Fibroblast of lung (primary cell): ENCODE measurements around the gene TRAM2. TPM values are rescaled to one million over a fixed set of nuclear protein-coding genes. Genes with fewer than 3 reads are reported as not detected.
A peak's percentile ranks its signal among the peaks of the same experiment; 100 is the strongest.

Experiments used
- DNase-seq, 2 donors: peaks; one replicate each; pipeline versions ENCODE4 v3.0.0 to v3.0.0-alpha.2; 2010; ENCODE audit warnings: low read depth in 2 of 2
- H2AFZ ChIP-seq: 2 replicates; pipeline ENCODE4 v1.5.1; 2012; ENCODE audit warnings: low read length, control low read depth, inconsistent platforms
- H3K27ac ChIP-seq: 2 replicates; pipeline ENCODE4 v1.5.1; 2011; ENCODE audit warnings: low read length, control low read depth; ENCODE audit not compliant: insufficient read depth
- H3K27me3 ChIP-seq: 2 replicates; pipeline ENCODE4 v1.5.1; 2011; ENCODE audit warnings: mild to moderate bottlenecking, low read length; ENCODE audit not compliant: control insufficient read depth, insufficient read depth
- H3K36me3 ChIP-seq: 2 replicates; pipeline ENCODE4 v1.5.1; 2011; ENCODE audit warnings: low read length; ENCODE audit not compliant: control insufficient read depth, insufficient read depth
- H3K4me1 ChIP-seq: 2 replicates; pipeline ENCODE4 v1.5.1; 2011; ENCODE audit warnings: low read length; ENCODE audit not compliant: control insufficient read depth, insufficient read depth; ENCODE audit errors: extremely low read depth
- H3K4me2 ChIP-seq: 2 replicates; pipeline ENCODE4 v1.5.1; 2011; ENCODE audit warnings: low read length, control low read depth; ENCODE audit not compliant: insufficient read depth; ENCODE audit errors: extremely low read depth
- H3K4me3 ChIP-seq, 4 experiments: fragments of 200-600 bp in 1 of 4; sonication (generic) in 1 of 4; replicated peaks in 1 of 4; 2 replicates each; pipeline ENCODE4 v1.5.1; 2011 to 2016; ENCODE audit warnings: low read length in 4 of 4, low read depth in 3 of 4, mild to moderate bottlenecking in 3 of 4, control low read depth in 2 of 4, inconsistent platforms in 1 of 4, mixed read lengths in 1 of 4; ENCODE audit not compliant: insufficient read depth in 1 of 4; ENCODE audit errors: control extremely low read depth in 1 of 4
- H3K79me2 ChIP-seq: 2 replicates; pipeline ENCODE4 v1.5.1; 2012; ENCODE audit warnings: mild to moderate bottlenecking, low read length, inconsistent platforms; ENCODE audit not compliant: control insufficient read depth, insufficient read depth
- H3K9ac ChIP-seq: 2 replicates; pipeline ENCODE4 v1.5.1; 2011; ENCODE audit warnings: mild to moderate bottlenecking, low read length, control low read depth; ENCODE audit not compliant: insufficient read depth
- H3K9me3 ChIP-seq: 2 replicates; pipeline ENCODE4 v1.5.1; 2012; ENCODE audit warnings: low read depth, low read length; ENCODE audit not compliant: control insufficient read depth, insufficient read depth
- H4K20me1 ChIP-seq: 2 replicates; pipeline ENCODE4 v1.5.1; 2011; ENCODE audit warnings: low read length; ENCODE audit not compliant: control insufficient read depth, insufficient read depth; ENCODE audit errors: extremely low read depth
- EZH2 ChIP-seq: IDR thresholded peaks from 2 replicates; pipeline ENCODE4 v1.5.1; 2012; ENCODE audit warnings: low read length, control low read depth, mild to moderate bottlenecking; ENCODE audit errors: missing control alignments
- polyA plus RNA-seq, 2 donors: library from polyadenylated mRNA; depleted of rRNA in 1 of 2; stranded (reverse) in 1 of 2; unstranded in 1 of 2; fragments of >200 nt; gene quantifications; 2 replicates each; pipeline ENCODE4 v1.2.1, GENCODE V29; 2011 to 2012; ENCODE audit warnings: missing spikeins in 1 of 2
- total RNA-seq: library from RNA; depleted of rRNA; stranded (reverse); fragments of >200 nt; gene quantifications from 2 replicates; pipeline ENCODE4 v1.2.1, GENCODE V29; 2014
- TF ChIP-seq, protein P1 (sequence below), 2 donors: IDR thresholded peaks in 1 of 2; conservative IDR thresholded peaks in 1 of 2; 1 replicate in 1 of 2; 2 replicates in 1 of 2; pipeline ENCODE4 v1.5.1; 2011 to 2012; ENCODE audit warnings: low read length in 2 of 2, control low read depth in 1 of 2, inconsistent platforms in 1 of 2, low read depth in 1 of 2, mild to moderate bottlenecking in 1 of 2

Gene TRAM2
- total and polyA plus RNA-seq, 2 donors (not counting 1 experiment from before 2014, with no cell fraction given): 131 to 252 TPM

DNA sequence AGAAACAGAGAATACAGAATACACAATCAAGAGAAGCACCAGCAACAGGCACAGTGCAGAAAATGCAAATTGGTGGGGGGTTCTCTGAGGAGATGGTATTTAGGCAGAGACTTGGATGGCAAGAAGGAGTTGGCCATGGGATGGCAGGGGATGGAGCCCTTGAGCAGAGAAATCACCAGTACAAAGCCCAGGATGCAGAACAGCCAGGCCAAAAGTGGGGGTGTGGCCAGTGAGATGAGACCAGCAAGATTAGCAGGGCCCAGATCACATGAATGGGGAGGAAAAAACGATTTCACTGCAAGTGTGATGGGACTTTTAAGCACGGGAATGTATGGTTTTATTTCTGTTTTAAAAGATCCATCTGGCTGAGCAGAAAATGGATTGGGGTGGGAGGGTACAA is 63.4 kb downstream of the TRAM2 start:
- Histone ChIP-seq H4K20me1 (no peaks in the 10 kb centered on the region), H3K4me1 (peaks cover 80% of the 10 kb centered on the region), H3K36me3 (peaks cover 27% of the 10 kb centered on the region), H3K9me3 (no peaks in the 10 kb centered on the region), H3K4me3 (no peak overlapping the region), H3K79me2 (peaks cover 42% of the 10 kb centered on the region), H2AFZ (no peak overlapping the region), H3K27ac (peak overlapping the region; percentile 84), H3K9ac (no peak overlapping the region), H3K27me3 (no peaks in the 10 kb centered on the region), H3K4me2 (no peak overlapping the region)
- no peak for DNase-seq
- TF ChIP-seq EZH2: no peak
- TF ChIP-seq, protein P1, sequence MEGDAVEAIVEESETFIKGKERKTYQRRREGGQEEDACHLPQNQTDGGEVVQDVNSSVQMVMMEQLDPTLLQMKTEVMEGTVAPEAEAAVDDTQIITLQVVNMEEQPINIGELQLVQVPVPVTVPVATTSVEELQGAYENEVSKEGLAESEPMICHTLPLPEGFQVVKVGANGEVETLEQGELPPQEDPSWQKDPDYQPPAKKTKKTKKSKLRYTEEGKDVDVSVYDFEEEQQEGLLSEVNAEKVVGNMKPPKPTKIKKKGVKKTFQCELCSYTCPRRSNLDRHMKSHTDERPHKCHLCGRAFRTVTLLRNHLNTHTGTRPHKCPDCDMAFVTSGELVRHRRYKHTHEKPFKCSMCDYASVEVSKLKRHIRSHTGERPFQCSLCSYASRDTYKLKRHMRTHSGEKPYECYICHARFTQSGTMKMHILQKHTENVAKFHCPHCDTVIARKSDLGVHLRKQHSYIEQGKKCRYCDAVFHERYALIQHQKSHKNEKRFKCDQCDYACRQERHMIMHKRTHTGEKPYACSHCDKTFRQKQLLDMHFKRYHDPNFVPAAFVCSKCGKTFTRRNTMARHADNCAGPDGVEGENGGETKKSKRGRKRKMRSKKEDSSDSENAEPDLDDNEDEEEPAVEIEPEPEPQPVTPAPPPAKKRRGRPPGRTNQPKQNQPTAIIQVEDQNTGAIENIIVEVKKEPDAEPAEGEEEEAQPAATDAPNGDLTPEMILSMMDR (conservative IDR thresholded peaks at IDR 0.05 in 1 of 2, IDR thresholded peaks at IDR 0.05 in 1 of 2; ENCODE audit: low read depth in 1 of 2, low read length in 2 of 2): no peak

DNA sequence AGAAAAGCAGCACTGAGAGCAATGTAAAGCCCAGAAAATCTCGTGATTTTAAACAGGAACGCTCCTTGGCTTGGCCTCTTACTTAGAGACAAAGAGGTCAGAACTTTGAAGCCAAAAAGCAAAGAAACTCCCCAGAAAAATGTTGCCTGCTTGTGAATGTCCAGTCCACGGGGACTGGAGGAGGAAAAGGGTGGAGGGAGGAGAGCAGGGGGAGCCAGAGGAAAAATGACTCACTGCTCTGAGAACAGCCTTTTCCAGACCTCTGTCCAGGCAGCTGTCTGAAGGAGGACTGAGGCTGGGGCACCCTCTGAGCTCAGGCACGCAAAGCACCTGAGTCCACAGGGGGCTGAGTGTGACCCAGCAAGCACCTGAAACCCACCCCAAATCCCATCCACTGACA is 64.7 kb downstream of the TRAM2 start:
- H3K9ac ChIP-seq: no peak overlapping the region
- H3K27ac ChIP-seq: peak overlapping the region; percentile 84
- H3K4me2 ChIP-seq: no peak overlapping the region
- H3K9me3 ChIP-seq: no peaks in the 10 kb centered on the region
- H2AFZ ChIP-seq: no peak overlapping the region
- H3K4me3 ChIP-seq: no peak overlapping the region
- peaks cover 34% of the 10 kb centered on the region for H3K79me2 ChIP-seq
- H3K27me3 ChIP-seq: no peaks in the 10 kb centered on the region
- H4K20me1 ChIP-seq: no peaks in the 10 kb centered on the region
- DNase-seq: peak; percentile 91 to 92
- peaks cover 32% of the 10 kb centered on the region for H3K36me3 ChIP-seq
- H3K4me1 ChIP-seq: peaks cover 79% of the 10 kb centered on the region
- TF ChIP-seq, protein P1 (conservative IDR thresholded peaks at IDR 0.05 in 1 of 2, IDR thresholded peaks at IDR 0.05 in 1 of 2; ENCODE audit: low read depth in 1 of 2, low read length in 2 of 2): no peak
- no peak for TF ChIP-seq EZH2

DNA sequence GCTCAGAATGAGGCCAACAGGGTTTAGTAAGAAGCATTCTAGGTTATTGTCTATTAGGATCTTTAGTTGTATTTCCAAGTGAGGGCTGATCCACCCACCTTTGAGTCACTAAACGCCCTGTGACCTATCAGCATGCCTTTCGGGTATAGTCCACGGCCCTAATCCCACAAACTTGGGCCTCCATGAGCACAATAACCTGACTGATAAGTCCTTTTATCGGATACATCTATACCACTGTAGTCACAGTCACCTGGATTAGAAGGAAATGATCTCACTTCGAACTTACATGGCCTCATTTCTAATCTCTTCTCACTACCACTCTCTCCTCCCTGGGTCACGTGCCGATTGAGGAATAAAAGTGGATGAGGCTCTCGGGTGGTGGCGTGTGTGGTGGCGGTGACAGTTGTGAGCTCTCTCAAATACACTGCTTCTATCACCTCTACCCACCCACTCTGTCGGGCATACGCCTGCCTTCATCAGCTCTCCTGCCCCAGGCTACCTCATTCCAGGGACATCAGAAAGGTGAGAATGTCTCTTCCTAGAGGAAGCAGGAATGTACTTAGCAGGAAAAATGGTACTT is 65.2 kb downstream of the TRAM2 start:
- no peak for TF ChIP-seq EZH2
- TF ChIP-seq, protein P1 (conservative IDR thresholded peaks at IDR 0.05 in 1 of 2, IDR thresholded peaks at IDR 0.05 in 1 of 2; ENCODE audit: low read depth in 1 of 2, low read length in 2 of 2): no peak
- H4K20me1 ChIP-seq: no peaks in the 10 kb centered on the region
- no peak overlapping the region for H2AFZ ChIP-seq
- H3K9me3 ChIP-seq: no peaks in the 10 kb centered on the region
- peaks cover 76% of the 10 kb centered on the region for H3K4me1 ChIP-seq
- H3K79me2 ChIP-seq: peaks cover 32% of the 10 kb centered on the region
- peak overlapping the region; percentile 9 for H3K9ac ChIP-seq
- peaks cover 34% of the 10 kb centered on the region for H3K36me3 ChIP-seq
- no peaks in the 10 kb centered on the region for H3K27me3 ChIP-seq
- no peak overlapping the region for H3K4me3 ChIP-seq
- peak overlapping the region; percentile 84 for H3K27ac ChIP-seq
- H3K4me2 ChIP-seq: no peak overlapping the region
- DNase-seq: peak in 1 of 2 donors; percentile 64
